H1 (cell line): ENCODE results near the gene AVP. TPM values are rescaled to one million over a fixed set of nuclear protein-coding genes. Genes with fewer than 3 reads are reported as not detected.

Experiments
- CTCF ChIA-PET: fragments of 300-600 bp; sonication (Branson Sonifier 250); formaldehyde crosslinking; loops from one replicate; lab custom pipeline; 2021; ENCODE audit not compliant: partially characterized antibody; lab: Charles Lee
- POLR2A ChIA-PET: fragments of 300-600 bp; sonication (Branson Sonifier 250); formaldehyde crosslinking; loops from one replicate; lab custom pipeline; 2021; ENCODE audit warnings: inconsistent platforms; ENCODE audit not compliant: partially characterized antibody; lab: Charles Lee
- DNase-seq, 2 experiments: peaks; one replicate each; pipeline versions ENCODE4 v3.0.0 to v3.0.0-alpha.2; 2010 to 2022; ENCODE audit warnings: low spot score in 2 of 2, low read depth in 1 of 2, mixed read lengths in 1 of 2
- FAIRE-seq: peaks from 2 replicates; lab custom pipeline; 2011; peaks lifted over from hg19 to GRCh38; lab: Jason Lieb, UNC
- H2AFZ ChIP-seq: 2 replicates; pipeline ENCODE4 v1.8.1; 2012; ENCODE audit warnings: low read length, inconsistent platforms
- H2AK5ac ChIP-seq: 2 replicates; pipeline ENCODE4 v1.6.1; 2013; ENCODE audit warnings: low read depth, low read length
- H2BK120ac ChIP-seq: replicated peaks from 2 replicates; pipeline ENCODE3; 2013; ENCODE audit warnings: low read depth, low read length, inconsistent platforms
- H2BK12ac ChIP-seq: 2 replicates; pipeline ENCODE4 v1.6.1; 2013; ENCODE audit warnings: low read depth, low read length
- H2BK15ac ChIP-seq: 2 replicates; pipeline ENCODE4 v1.6.1; 2013; ENCODE audit warnings: low read length
- H2BK20ac ChIP-seq: 2 replicates; pipeline ENCODE4 v1.6.1; 2013; ENCODE audit warnings: low read length
- H2BK5ac ChIP-seq: 2 replicates; pipeline ENCODE4 v1.6.1; 2013; ENCODE audit warnings: low read depth, low read length
- H3K14ac ChIP-seq: 2 replicates; pipeline ENCODE4 v1.6.1; 2013; ENCODE audit warnings: inconsistent platforms; ENCODE audit not compliant: insufficient read length
- H3K18ac ChIP-seq: 2 replicates; pipeline ENCODE4 v1.6.1; 2013; ENCODE audit warnings: low read length; ENCODE audit errors: extremely low read depth
- H3K23ac ChIP-seq: 2 replicates; pipeline ENCODE4 v1.6.1; 2013; ENCODE audit warnings: inconsistent platforms; ENCODE audit not compliant: insufficient read length
- H3K23me2 ChIP-seq: 2 replicates; pipeline ENCODE4 v1.6.1; 2013; ENCODE audit warnings: low read depth, low read length
- H3K27ac ChIP-seq: 2 replicates; pipeline ENCODE4 v1.6.1; 2011; ENCODE audit warnings: low read depth, low read length, inconsistent platforms
- H3K27me3 ChIP-seq, 4 experiments: replicated peaks in 1 of 4; 1 replicate in 1 of 4; 2 replicates in 3 of 4; pipeline versions ENCODE4 v1.6.1 to v1.8.1; 2011 to 2013; ENCODE audit warnings: low read length in 3 of 4, mild to moderate bottlenecking in 3 of 4, inconsistent platforms in 2 of 4, mixed read lengths in 2 of 4, moderate library complexity in 1 of 4; ENCODE audit not compliant: control insufficient read depth in 3 of 4, insufficient read depth in 3 of 4; ENCODE audit errors: extremely low read depth in 1 of 4
- H3K36me3 ChIP-seq, 4 experiments: 2 replicates each; pipeline versions ENCODE4 v1.6.1 to v1.8.1; 2011 to 2013; ENCODE audit warnings: mild to moderate bottlenecking in 4 of 4, low read length in 3 of 4, moderate library complexity in 2 of 4, control low read depth in 1 of 4, inconsistent platforms in 1 of 4; ENCODE audit not compliant: insufficient read depth in 4 of 4, control insufficient read depth in 2 of 4
- H3K4ac ChIP-seq: replicated peaks from 2 replicates; pipeline ENCODE3; 2013; ENCODE audit warnings: low read length, low read depth, mixed read lengths, inconsistent platforms; ENCODE audit not compliant: insufficient read length
- H3K4me1 ChIP-seq, 4 experiments: replicated peaks in 1 of 4; 1 replicate in 1 of 4; 2 replicates in 3 of 4; pipeline versions ENCODE4 v1.6.1 to v1.8.1; 2011 to 2013; ENCODE audit warnings: low read length in 3 of 4, inconsistent platforms in 2 of 4, mixed read lengths in 1 of 4; ENCODE audit not compliant: insufficient read depth in 4 of 4, control insufficient read depth in 3 of 4
- H3K4me2 ChIP-seq, 2 experiments: 2 replicates each; pipeline versions ENCODE4 v1.6.1 to v1.8.1; 2011 to 2013; ENCODE audit warnings: low read depth in 2 of 2, low read length in 2 of 2, control low read depth in 1 of 2, inconsistent platforms in 1 of 2, mild to moderate bottlenecking in 1 of 2; ENCODE audit not compliant: insufficient read depth in 1 of 2
- H3K4me3 ChIP-seq, 4 experiments: fragments of 200-600, 300-600 bp in 1 of 4; sonication (generic), shearing (Covaris generic), sonication (Bioruptor Twin) in 1 of 4; 2 replicates each; pipeline versions ENCODE4 v1.5.1 to v1.8.1; 2011 to 2016; ENCODE audit warnings: low read length in 4 of 4, low read depth in 3 of 4, control low read depth in 2 of 4, inconsistent platforms in 2 of 4, mild to moderate bottlenecking in 2 of 4, mixed read lengths in 1 of 4, moderate library complexity in 1 of 4; ENCODE audit not compliant: insufficient read depth in 2 of 4; ENCODE audit errors: extremely low read depth in 1 of 4
- H3K56ac ChIP-seq: replicated peaks from 2 replicates; pipeline ENCODE3; 2013; ENCODE audit warnings: low read depth, mild to moderate bottlenecking, mixed read lengths, low read length, inconsistent platforms; ENCODE audit not compliant: insufficient read length
- H3K79me1 ChIP-seq: 2 replicates; pipeline ENCODE4 v1.6.1; 2013; ENCODE audit warnings: low read depth, low read length, control low read depth
- H3K79me2 ChIP-seq, 2 experiments: 2 replicates each; pipeline versions ENCODE4 v1.6.1 to v1.8.1; 2012 to 2013; ENCODE audit warnings: low read length in 2 of 2, mild to moderate bottlenecking in 2 of 2, inconsistent platforms in 1 of 2; ENCODE audit not compliant: insufficient read depth in 2 of 2, control insufficient read depth in 1 of 2
- H3K9ac ChIP-seq, 4 experiments: replicated peaks in 1 of 4; 1 replicate in 1 of 4; 2 replicates in 3 of 4; pipeline versions ENCODE4 v1.6.1 to v1.8.1; 2011 to 2013; ENCODE audit warnings: low read depth in 3 of 4, low read length in 3 of 4, control low read depth in 2 of 4, mild to moderate bottlenecking in 2 of 4, moderate library complexity in 2 of 4, inconsistent platforms in 1 of 4; ENCODE audit errors: extremely low read depth in 1 of 4
- H3K9me3 ChIP-seq, 2 experiments: 2 replicates each; pipeline versions ENCODE4 v1.6.1 to v1.8.1; 2012 to 2013; ENCODE audit warnings: mild to moderate bottlenecking in 2 of 2, moderate library complexity in 2 of 2, control low read depth in 1 of 2, inconsistent platforms in 1 of 2, low read depth in 1 of 2, low read length in 1 of 2, mixed read lengths in 1 of 2; ENCODE audit not compliant: insufficient read depth in 2 of 2
- H4K20me1 ChIP-seq, 2 experiments: replicated peaks in 1 of 2; 2 replicates each; pipeline versions ENCODE3 to v1.8.1; 2011 to 2013; ENCODE audit warnings: inconsistent platforms in 2 of 2, low read length in 2 of 2, mild to moderate bottlenecking in 1 of 2; ENCODE audit not compliant: insufficient read depth in 2 of 2, control insufficient read depth in 1 of 2
- H4K5ac ChIP-seq: 2 replicates; pipeline ENCODE4 v1.6.1; 2013; ENCODE audit warnings: low read length, low read depth, mixed read lengths, inconsistent platforms; ENCODE audit not compliant: insufficient read length
- H4K8ac ChIP-seq: 2 replicates; pipeline ENCODE4 v1.8.0; 2013; ENCODE audit warnings: mild to moderate bottlenecking, moderate library complexity, low read length, inconsistent platforms; ENCODE audit not compliant: insufficient read depth; ENCODE audit errors: extremely low read depth
- H4K91ac ChIP-seq: replicated peaks from 2 replicates; pipeline ENCODE3; 2013; ENCODE audit warnings: low read length, mixed read lengths, inconsistent platforms; ENCODE audit not compliant: insufficient read length
- BACH1 ChIP-seq: IDR thresholded peaks from 2 replicates; pipeline ENCODE4 v1.6.1; 2012; ENCODE audit warnings: low read length, improper control_type of control experiment
- SUZ12 ChIP-seq: fragments of 200-600 bp; sonication (generic); IDR thresholded peaks from 2 replicates; pipeline ENCODE4 v1.6.1; 2012; ENCODE audit warnings: mild to moderate bottlenecking, inconsistent platforms, low read length, moderate library complexity, mixed read lengths
- TBP ChIP-seq: IDR thresholded peaks from 2 replicates; pipeline ENCODE4 v1.6.1; 2011; ENCODE audit warnings: low read depth, low read length, improper control_type of control experiment
- TCF12 ChIP-seq: IDR thresholded peaks from 2 replicates; pipeline ENCODE4 v1.6.1; 2011; ENCODE audit warnings: low read depth, mild to moderate bottlenecking, low read length
- YY1 ChIP-seq: IDR thresholded peaks from 2 replicates; pipeline ENCODE4 v1.6.1; 2011; ENCODE audit warnings: low read depth, mild to moderate bottlenecking, low read length
- ZNF274 ChIP-seq: IDR thresholded peaks from 2 replicates; pipeline ENCODE4 v1.7.0; 2012; ENCODE audit warnings: low read length, borderline replicate concordance; ENCODE audit errors: extremely low read depth
- WGBS, 2 experiments: shearing (Covaris generic) in 1 of 2; methylation state at CpG; one replicate each; pipeline versions ENCODE4 v1.1.6 to v1.1.7; 2013 to 2015; ENCODE audit warnings: low lambda C conversion rate in 2 of 2, mixed read lengths in 2 of 2, inconsistent platforms in 1 of 2, low coverage in 1 of 2, missing lambda C conversion rate in 1 of 2; ENCODE audit not compliant: insufficient replicate concordance in 2 of 2, insufficient coverage in 1 of 2, insufficient read length in 1 of 2; ENCODE audit errors: extremely low coverage in 1 of 2, missing lambda C conversion rate in 1 of 2; 5-methylcytosine and 5-hydroxymethylcytosine counted together
- polyA plus RNA-seq, 7 experiments: library from polyadenylated mRNA; depleted of rRNA in 3 of 7; stranded (reverse) in 5 of 7; unstranded in 2 of 7; fragments of >200 nt in 5 of 7; fragments of 200-250 nt in 2 of 7; gene quantifications; 1 replicate in 5 of 7; 2 replicates in 1 of 7; 4 replicates in 1 of 7; pipeline versions ENCODE4 v1.2.1 to v1.2.3, GENCODE V29; 2011 to 2013; ENCODE audit warnings: missing spikeins in 2 of 7, mixed read lengths in 2 of 7
- total RNA-seq: library from RNA; stranded (reverse); fragmentation: NEBNext Ultra II Directional; extraction: Animal tissue kit (Norgen Biotek cat#: 25700); gene quantifications from 2 replicates; pipeline ENCODE4 v1.2.1, GENCODE V29; 2021

Gene AVP
- total and polyA plus RNA-seq, 2 of the 8 experiments (the other 6 are each of a cell fraction or from before 2014, with no cell fraction given): 0.18 TPM; not detected in 1

GRCh38 chr20:3068075-3068474, 16.4 kb downstream of the AVP start:
- Histone ChIP-seq H4K8ac (no peak overlapping the region; the same call in 1 of the 2 replicates), H3K27ac (no peak overlapping the region), H3K9ac (no peak overlapping the region), H3K14ac (no peak overlapping the region), H2AK5ac (no peak overlapping the region), H3K4me1 (peaks cover 0 to 8% (median 3%) of the 10 kb centered on the region in 4 experiments; a peak in 5 of 7 replicates), H2BK5ac (no peak overlapping the region), H3K36me3 (no peaks in the 10 kb centered on the region), H4K91ac (no peak overlapping the region), H3K4me3 (no peak overlapping the region), H4K20me1 (no peaks in the 10 kb centered on the region), H2BK120ac (no peak overlapping the region), H3K9me3 (peaks cover 0 to 2% of the 10 kb centered on the region in 2 experiments; a peak in 1 of 4 replicates), H3K4ac (no peak overlapping the region), H2BK12ac (no peak overlapping the region), H4K5ac (no peak overlapping the region), H3K27me3 (peaks cover 11 to 27% (median 22%) of the 10 kb centered on the region in 4 experiments), H3K18ac (no peak overlapping the region), H2BK15ac (no peak overlapping the region), H3K23ac (no peak overlapping the region), H3K79me1 (no peaks in the 10 kb centered on the region), H3K56ac (no peak overlapping the region), H3K79me2 (no peaks in the 10 kb centered on the region), H2AFZ (no peak overlapping the region), H3K4me2 (no peak overlapping the region), H3K23me2 (peaks cover 3% of the 10 kb centered on the region; the same call in 1 of the 2 replicates), H2BK20ac (no peak overlapping the region)
- ChIA-PET CTCF (interaction anchor here (0.6 to 4.6 kb wide), 4 partner anchors 11 to 943 kb away, joined by 3 to 23 read pairs (median 11); no protein-coding TSS in a partner anchor), POLR2A (interaction anchor here (0.8 kb wide), 1 partner anchor 22 kb away, joined by 5 read pairs; no protein-coding TSS in a partner anchor)
- WGBS, 2 experiments: 94% methylated on average over 8 of the region's 8 CpGs; no CpG with 5 or more reads in 1 of the 2 experiments
- no peak for DNase-seq
- no peak for TF ChIP-seq TBP
- TF ChIP-seq BACH1: no peak
- TF ChIP-seq TCF12: no peak
- no peak for TF ChIP-seq SUZ12
- TF ChIP-seq YY1: no peak
- no peak for TF ChIP-seq ZNF274
- FAIRE-seq: no peak
